H1 (cell line): ENCODE results near the gene LYRM4. TPM values are rescaled to one million over a fixed set of nuclear protein-coding genes. Genes with fewer than 3 reads are reported as not detected.

Experiments used
- CREB1 ChIP-seq: IDR thresholded peaks from 2 replicates; pipeline ENCODE4 v1.6.1; 2012; ENCODE audit warnings: inconsistent platforms
- CTBP2 ChIP-seq: IDR thresholded peaks from 2 replicates; pipeline ENCODE4 v1.7.0; 2011; ENCODE audit warnings: borderline replicate concordance, mild to moderate bottlenecking, moderate library complexity, mixed read lengths, low read length; ENCODE audit not compliant: insufficient read depth, insufficient read length
- POLR2AphosphoS5 ChIP-seq: IDR thresholded peaks from 2 replicates; pipeline ENCODE4 v1.6.1; 2011; ENCODE audit warnings: low read depth, low read length
- POU5F1 ChIP-seq: IDR thresholded peaks from 2 replicates; pipeline ENCODE4 v1.6.1; 2011; ENCODE audit warnings: low read depth, mild to moderate bottlenecking, low read length, moderate library complexity
- SIX5 ChIP-seq: IDR thresholded peaks from 2 replicates; pipeline ENCODE4 v1.6.1; 2011; ENCODE audit warnings: mild to moderate bottlenecking, low read depth, low read length
- polyA plus RNA-seq, 7 experiments: library from polyadenylated mRNA; depleted of rRNA in 3 of 7; stranded (reverse) in 5 of 7; unstranded in 2 of 7; fragments of >200 nt in 5 of 7; fragments of 200-250 nt in 2 of 7; gene quantifications; 1 replicate in 5 of 7; 2 replicates in 1 of 7; 4 replicates in 1 of 7; pipeline versions ENCODE4 v1.2.1 to v1.2.3, GENCODE V29; 2011 to 2013; ENCODE audit warnings: missing spikeins in 2 of 7, mixed read lengths in 2 of 7
- total RNA-seq: library from RNA; stranded (reverse); fragmentation: NEBNext Ultra II Directional; extraction: Animal tissue kit (Norgen Biotek cat#: 25700); gene quantifications from 2 replicates; pipeline ENCODE4 v1.2.1, GENCODE V29; 2021
- TF ChIP-seq, protein P1 (sequence below): IDR thresholded peaks from 2 replicates; pipeline ENCODE4 v1.6.1; 2011; ENCODE audit warnings: low read depth, mild to moderate bottlenecking, low read length; ENCODE audit not compliant: insufficient read depth
- TF ChIP-seq, protein P2 (sequence below): IDR thresholded peaks from 2 replicates; pipeline ENCODE4 v1.6.1; 2011; ENCODE audit warnings: low read length, improper control_type of control experiment

LYRM4 gene
- total and polyA plus RNA-seq, 2 of the 8 experiments (the other 6 are each of a cell fraction or from before 2014, with no cell fraction given): 56.6 to 62.8 TPM

DNA sequence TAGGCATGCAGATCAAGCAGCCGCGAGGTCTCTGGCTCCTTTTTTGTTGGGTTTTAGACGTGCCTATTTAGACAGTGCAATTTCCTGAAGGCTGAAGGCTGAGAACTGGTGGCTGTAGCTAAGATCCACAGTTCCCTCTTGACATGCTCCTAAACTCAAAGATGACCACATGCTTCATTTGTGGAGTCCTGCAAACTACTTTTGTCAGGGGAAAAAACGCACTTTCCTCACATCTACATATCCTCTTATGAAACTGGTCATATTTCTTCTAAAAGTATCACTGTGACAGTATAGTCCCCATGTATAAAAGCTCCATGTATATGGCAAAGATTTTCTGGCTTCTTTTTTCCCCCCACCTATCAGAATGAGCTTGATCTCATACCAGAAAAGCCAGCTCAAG is 30.7 kb downstream of the LYRM4 start (continued):
- TF ChIP-seq, protein P1, sequence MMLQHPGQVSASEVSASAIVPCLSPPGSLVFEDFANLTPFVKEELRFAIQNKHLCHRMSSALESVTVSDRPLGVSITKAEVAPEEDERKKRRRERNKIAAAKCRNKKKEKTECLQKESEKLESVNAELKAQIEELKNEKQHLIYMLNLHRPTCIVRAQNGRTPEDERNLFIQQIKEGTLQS: no peak
- TF ChIP-seq CREB1 (no peak), SIX5 (no peak), CTBP2 (no peak), POU5F1 (no peak), POLR2AphosphoS5 (no peak)
- TF ChIP-seq, protein P2, sequence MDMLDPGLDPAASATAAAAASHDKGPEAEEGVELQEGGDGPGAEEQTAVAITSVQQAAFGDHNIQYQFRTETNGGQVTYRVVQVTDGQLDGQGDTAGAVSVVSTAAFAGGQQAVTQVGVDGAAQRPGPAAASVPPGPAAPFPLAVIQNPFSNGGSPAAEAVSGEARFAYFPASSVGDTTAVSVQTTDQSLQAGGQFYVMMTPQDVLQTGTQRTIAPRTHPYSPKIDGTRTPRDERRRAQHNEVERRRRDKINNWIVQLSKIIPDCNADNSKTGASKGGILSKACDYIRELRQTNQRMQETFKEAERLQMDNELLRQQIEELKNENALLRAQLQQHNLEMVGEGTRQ: no peak
